ENCODE measurements around the gene IGLL5. TPM values are rescaled to one million over a fixed set of nuclear protein-coding genes. Genes with fewer than 3 reads are reported as not detected.

The IGLL5 gene
- total and polyA plus RNA-seq, 2 of the 13 experiments (the other 11 are each of a cell fraction or from before 2014, with no cell fraction given), result not detected

DNA sequence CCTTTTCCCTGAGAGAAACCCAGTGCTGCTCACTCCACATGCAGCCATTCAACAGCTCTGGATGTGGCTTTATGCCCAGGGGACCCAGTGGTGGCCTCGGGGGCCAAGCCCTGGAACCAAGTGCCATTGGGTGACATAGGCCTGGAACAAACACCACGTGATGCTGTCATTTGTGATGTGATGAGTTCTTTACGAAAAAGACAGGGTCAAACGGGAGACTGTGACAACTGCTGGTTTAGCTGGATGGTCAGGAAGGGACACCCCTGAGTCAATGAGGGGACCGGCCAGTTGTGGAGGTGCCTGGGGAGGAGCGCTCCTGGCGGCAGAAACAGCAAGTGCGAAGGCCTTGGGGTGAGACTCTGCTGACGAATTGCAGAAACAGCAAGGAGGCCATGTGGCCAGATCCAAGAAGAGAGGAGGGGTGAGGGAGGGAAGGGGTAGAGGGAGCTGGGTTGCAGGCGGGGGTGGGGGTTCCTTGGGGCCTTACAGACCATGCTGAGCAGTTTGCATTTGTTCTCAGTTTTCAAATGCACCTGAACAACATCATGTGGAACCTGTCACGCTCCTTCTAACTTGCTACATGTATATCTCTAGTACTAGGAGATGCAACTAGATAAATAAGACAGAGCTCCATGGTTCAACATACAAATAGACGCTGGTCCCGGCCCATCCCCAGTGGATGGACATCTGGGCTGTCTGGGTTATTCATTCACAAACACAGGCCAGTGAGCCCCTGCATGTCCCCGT is 56.1 kb downstream of the IGLL5 start (continued):
- TF ChIP-seq, protein P1, sequence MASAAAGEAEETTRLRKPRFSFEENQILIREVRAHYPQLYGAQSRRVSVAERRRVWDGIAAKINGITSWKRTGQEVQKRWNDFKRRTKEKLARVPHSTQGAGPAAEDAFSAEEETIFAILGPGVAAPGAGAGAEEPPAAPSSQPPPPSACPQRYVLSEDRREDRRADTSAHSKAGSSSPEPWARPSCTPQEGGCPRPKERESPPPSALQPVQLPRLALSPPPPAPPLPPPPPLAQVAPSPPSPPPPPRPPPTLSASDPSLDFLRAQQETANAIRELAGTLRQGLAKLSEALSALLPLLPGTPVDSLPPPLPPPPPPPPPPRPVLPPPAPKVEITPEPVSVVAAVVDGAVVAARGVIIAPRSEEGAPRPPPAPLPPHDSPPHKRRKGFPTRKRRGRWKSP (CRISPR knock-in tag; IDR thresholded peaks at IDR 0.05), result no peak
- TF ChIP-seq ZNF12 (CRISPR knock-in tag; IDR thresholded peaks at IDR 0.05) (no peak), ELF3 (CRISPR knock-in tag; IDR thresholded peaks at IDR 0.05) (no peak), SP140L (CRISPR knock-in tag; IDR thresholded peaks at IDR 0.05; ENCODE audit: borderline replicate concordance) (no peak), PRMT3 (CRISPR knock-in tag; IDR thresholded peaks at IDR 0.05; ENCODE audit: borderline replicate concordance, low read depth) (no peak), ZNF121 (CRISPR knock-in tag; IDR thresholded peaks at IDR 0.05) (no peak), ZNF674 (CRISPR knock-in tag; IDR thresholded peaks at IDR 0.05; ENCODE audit: low read depth) (no peak), MTA1 (CRISPR knock-in tag; IDR thresholded peaks at IDR 0.05; ENCODE audit: borderline replicate concordance) (no peak), ISX (CRISPR knock-in tag; conservative IDR thresholded peaks at IDR 0.05) (no peak), ZFP62 (CRISPR knock-in tag; IDR thresholded peaks at IDR 0.05) (no peak)
- TF ChIP-seq, protein P2, sequence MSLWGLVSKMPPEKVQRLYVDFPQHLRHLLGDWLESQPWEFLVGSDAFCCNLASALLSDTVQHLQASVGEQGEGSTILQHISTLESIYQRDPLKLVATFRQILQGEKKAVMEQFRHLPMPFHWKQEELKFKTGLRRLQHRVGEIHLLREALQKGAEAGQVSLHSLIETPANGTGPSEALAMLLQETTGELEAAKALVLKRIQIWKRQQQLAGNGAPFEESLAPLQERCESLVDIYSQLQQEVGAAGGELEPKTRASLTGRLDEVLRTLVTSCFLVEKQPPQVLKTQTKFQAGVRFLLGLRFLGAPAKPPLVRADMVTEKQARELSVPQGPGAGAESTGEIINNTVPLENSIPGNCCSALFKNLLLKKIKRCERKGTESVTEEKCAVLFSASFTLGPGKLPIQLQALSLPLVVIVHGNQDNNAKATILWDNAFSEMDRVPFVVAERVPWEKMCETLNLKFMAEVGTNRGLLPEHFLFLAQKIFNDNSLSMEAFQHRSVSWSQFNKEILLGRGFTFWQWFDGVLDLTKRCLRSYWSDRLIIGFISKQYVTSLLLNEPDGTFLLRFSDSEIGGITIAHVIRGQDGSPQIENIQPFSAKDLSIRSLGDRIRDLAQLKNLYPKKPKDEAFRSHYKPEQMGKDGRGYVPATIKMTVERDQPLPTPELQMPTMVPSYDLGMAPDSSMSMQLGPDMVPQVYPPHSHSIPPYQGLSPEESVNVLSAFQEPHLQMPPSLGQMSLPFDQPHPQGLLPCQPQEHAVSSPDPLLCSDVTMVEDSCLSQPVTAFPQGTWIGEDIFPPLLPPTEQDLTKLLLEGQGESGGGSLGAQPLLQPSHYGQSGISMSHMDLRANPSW (CRISPR knock-in tag; IDR thresholded peaks at IDR 0.05; ENCODE audit: borderline replicate concordance), result no peak
- TF ChIP-seq, protein P3, sequence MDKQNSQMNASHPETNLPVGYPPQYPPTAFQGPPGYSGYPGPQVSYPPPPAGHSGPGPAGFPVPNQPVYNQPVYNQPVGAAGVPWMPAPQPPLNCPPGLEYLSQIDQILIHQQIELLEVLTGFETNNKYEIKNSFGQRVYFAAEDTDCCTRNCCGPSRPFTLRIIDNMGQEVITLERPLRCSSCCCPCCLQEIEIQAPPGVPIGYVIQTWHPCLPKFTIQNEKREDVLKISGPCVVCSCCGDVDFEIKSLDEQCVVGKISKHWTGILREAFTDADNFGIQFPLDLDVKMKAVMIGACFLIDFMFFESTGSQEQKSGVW (CRISPR knock-in tag; IDR thresholded peaks at IDR 0.05; ENCODE audit: borderline replicate concordance), result no peak
- TF ChIP-seq, protein P4, sequence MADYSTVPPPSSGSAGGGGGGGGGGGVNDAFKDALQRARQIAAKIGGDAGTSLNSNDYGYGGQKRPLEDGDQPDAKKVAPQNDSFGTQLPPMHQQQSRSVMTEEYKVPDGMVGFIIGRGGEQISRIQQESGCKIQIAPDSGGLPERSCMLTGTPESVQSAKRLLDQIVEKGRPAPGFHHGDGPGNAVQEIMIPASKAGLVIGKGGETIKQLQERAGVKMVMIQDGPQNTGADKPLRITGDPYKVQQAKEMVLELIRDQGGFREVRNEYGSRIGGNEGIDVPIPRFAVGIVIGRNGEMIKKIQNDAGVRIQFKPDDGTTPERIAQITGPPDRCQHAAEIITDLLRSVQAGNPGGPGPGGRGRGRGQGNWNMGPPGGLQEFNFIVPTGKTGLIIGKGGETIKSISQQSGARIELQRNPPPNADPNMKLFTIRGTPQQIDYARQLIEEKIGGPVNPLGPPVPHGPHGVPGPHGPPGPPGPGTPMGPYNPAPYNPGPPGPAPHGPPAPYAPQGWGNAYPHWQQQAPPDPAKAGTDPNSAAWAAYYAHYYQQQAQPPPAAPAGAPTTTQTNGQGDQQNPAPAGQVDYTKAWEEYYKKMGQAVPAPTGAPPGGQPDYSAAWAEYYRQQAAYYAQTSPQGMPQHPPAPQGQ (CRISPR knock-in tag; IDR thresholded peaks at IDR 0.05; ENCODE audit: borderline replicate concordance), result no peak
